SW 1271 (cell line): ENCODE measurements around the gene ACAD9.
"Not testable (repeated sequence)": the region's sequence is repeated elsewhere in the genome, so short reads cannot be mapped to it uniquely, and the experiment has no call there.

Experiments used
- DNase-seq, 2 experiments: peaks; one replicate each; lab custom pipeline; 2025; lab: John Stamatoyannopoulos, UW

Gene ACAD9

GRCh38 chr3:128861491-128861890 is 17.9 kb upstream of the ACAD9 start:
- DNase-seq: no peak

- no peak for DNase-seq
Observed at GRCh38 chr3:128863560-128863959, 15.9 kb upstream of the ACAD9 start.

- DNase-seq: no peak
Observed at GRCh38 chr3:128864351-128864811, 15.0 kb upstream of the ACAD9 start.

- DNase-seq: not testable (repeated sequence)
Observed at GRCh38 chr3:128864849-128865804, 14.3 kb upstream of the ACAD9 start.

DNA sequence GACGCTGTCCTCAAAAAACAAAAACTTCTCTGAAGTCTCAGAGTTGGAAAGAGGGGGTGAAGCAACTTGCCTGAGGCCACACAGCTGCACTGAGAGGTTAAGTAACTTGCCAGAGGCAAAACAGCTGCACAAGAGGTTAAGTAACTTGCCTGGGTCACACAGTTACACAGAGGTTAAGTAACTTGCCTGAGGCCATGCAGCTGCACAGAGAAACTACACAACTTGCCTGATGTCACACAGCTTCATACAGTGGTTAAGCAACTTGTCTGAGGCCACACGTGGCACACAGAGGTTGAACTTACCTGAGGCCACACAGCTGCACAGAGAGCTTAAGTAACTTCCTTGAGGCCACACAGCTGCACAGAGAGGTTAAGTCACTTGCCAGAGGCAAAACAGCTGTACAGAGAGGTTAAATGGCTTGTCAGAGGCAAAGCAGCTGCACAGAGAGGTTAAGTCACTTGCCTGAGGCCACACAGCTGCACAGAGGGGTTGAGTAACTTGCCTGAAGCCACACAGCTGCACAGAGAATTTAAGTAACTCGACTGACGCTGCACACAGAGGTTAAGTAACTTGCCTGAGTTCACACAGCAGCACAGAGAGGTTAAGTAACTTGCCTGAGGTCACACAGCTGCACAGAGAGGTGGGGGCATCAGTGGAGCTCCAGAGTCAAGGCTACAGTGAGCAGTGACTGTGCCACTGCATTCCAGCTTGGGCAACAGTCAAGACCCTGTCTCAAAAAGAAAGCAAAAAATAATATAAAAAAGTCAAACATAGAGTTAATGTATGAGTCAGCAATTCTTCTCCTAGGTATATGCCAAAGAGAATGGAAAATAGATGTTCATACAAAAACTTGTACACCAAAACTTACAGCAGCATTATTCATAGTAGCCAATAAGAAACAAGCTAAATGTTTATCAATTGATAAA is 12.0 kb upstream of the ACAD9 start:
- DNase-seq: no peak

- DNase-seq: no peak
Observed at GRCh38 chr3:128870347-128870746, 9.1 kb upstream of the ACAD9 start.

- DNase-seq: no peak
Observed at GRCh38 chr3:128872282-128872681, 7.1 kb upstream of the ACAD9 start.

GRCh38 chr3:128872744-128873143 is 6.7 kb upstream of the ACAD9 start:
- DNase-seq: no peak

DNA sequence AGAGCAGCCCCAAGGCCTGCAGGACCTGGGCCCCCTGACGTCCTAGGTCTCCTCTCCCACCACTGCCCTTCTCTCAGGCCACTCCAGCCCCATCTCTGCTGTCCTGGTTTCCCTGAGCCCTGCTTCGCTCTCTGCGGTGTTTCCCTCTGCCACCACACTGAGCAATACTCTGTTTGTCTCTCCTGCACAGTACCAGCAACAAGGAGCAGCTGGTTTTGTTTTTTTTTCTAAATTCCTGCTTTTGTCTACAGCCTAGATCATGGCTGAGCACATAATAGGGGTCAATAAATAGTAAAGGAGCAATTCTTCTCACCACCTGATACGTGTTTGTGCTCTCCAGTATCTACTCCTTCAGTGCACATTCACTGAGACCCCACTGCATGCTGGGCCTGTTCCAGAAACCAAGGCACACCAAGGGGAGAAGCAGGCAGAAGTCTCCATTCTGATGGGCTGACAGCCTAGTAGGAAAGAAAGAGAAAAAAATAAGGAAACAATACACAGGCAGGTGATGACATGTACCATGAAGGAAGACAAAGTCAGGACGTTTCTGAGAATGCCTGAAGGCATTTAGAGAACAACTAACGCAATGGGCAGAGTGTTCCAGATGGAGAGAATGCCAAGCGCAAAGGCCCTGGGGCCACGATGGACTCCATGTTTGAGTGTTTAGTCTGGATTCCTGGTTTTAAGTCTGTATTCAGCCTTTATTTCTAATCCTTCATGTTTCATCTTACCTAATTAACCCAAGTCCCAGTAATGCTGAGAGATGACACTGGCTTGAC is 6.0 kb upstream of the ACAD9 start:
- no peak for DNase-seq

DNA sequence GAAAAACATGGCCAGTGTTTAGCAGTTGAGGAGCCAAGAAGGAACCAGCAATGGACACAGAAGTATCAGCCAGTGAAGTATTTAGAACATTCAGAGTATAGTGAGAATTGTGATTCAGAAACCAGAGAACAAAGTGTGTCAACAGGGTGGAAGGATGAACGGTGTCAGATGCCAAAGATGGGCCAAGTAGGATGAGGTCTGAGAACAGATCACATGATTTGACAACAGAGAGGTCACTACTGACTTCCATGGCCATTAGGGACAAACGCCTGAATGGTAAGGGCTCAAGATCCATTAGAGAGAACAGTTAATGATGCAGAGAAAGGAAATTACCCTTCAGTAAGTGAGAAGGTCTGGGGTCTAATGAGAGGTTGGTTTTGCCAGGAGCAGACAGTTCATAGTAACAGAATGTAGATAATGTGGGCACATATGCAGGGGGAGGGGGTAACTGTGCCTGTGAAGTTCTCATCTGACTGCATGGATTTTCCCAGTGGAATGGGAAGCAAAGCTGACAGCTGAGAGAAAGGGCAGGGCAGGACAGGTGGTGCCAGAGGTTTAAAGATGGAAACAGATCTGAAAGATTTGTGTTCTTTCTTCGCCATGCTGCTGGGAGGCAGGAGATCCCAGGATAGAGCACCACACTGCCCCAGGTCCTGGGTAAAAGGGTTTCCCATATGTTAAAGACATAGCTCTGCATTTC is 4.8 kb upstream of the ACAD9 start:
- DNase-seq: no peak

DNA sequence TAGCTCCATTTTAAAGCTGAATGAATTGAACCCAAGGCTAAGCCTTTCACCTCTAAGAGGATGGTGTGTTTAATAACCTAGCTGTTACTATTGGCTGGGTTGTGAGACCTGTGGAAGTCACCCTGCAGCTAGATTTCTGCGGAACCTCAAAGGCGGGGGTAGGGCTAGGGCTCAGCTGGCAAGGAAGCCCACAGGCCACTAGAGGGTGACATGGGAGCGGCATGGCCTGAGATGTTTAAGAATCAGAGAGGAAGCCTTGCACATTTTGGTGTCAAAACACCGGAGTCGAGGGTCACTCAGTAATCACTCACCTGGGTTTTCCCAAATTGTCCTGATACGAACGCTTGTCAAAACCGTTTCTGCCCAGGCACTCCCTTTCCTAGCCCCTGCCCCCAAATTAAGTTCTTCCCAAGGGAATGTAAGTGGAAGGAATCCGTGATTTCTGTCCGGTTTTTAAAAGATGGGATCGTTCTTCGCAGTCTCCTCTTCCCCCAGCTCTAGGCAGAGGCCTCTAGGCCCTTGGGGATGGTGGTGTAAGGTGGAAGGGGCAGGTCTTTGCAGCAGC is 3.8 kb upstream of the ACAD9 start:
- DNase-seq: peak in 1 of 2 experiments; percentile 14

GRCh38 chr3:128878011-128878457 is 1.4 kb upstream of the ACAD9 start:
- DNase-seq: no peak

DNA sequence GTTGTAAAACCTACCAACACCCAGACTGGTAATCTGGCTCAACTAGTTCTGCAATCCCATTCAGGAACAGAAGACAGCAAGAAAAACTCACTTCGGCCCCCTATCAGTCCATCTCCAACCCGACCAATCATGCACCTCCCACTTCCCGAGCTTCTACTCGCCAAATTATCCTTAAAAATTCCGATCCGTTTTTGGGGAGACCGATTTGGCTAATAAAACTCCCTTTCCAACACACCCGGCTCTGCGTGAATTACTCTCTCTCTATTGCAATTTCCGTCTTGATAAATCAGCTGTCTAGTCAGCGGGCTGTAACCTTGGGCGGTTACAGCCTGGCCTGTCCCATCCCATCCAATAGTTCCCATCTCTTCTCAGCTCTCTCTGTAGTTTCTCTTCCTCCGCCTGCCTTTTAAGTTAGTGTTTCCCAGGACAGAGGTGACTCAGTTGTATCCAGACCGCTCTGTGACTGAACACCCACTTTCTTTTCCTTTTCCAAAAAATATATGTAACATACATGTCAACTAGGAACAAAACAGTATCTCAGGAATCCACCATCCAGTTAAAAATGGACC is 780 bp upstream of the ACAD9 start:
- peak in 1 of 2 experiments; percentile 43 for DNase-seq

DNA sequence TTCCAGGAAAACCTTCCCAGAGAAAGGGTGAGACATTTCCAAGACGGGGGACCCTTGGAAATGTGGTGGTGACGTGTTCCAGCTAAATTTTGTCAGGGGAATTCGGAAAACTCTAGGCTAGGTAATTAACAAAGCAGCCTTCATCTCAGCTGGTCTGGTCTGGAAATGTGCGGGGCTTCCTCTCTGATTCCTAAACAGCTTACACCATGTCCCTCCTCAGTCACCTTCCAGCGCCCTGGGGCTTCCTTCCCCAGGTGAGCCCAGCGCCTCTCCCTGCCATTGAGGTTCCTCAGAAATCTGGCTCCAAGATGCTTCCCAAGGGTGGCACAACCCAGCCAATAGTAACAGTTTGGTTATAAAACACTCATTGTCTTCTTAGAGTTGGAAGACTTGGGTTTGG is 571 bp downstream of the ACAD9 start:
- no peak for DNase-seq

GRCh38 chr3:128880455-128880854 is 1.0 kb downstream of the ACAD9 start:
- not testable (repeated sequence) for DNase-seq

GRCh38 chr3:128881576-128881975 is 2.2 kb downstream of the ACAD9 start:
- no peak for DNase-seq

DNA sequence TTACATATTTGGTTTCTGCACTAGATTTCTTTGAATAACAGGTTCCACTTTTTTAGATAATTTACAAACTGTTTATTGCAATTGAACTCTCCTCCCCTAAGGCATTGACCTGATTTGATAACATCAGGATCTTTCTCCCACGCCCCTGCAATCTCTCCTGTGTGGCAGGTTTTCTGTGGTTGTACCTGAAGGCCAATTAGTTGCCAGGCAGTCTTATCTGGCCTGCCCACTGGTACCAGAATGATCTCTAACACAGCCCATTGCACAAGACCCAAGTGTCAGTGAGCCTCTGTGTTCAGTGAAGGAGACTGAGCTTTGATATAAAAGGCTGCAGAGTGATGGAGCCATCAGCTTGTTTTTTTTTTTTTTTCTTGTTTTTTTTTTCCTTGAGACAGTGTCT is 3.3 kb downstream of the ACAD9 start:
- no peak for DNase-seq

GRCh38 chr3:128884992-128885391 is 5.6 kb downstream of the ACAD9 start:
- DNase-seq: no peak

DNA sequence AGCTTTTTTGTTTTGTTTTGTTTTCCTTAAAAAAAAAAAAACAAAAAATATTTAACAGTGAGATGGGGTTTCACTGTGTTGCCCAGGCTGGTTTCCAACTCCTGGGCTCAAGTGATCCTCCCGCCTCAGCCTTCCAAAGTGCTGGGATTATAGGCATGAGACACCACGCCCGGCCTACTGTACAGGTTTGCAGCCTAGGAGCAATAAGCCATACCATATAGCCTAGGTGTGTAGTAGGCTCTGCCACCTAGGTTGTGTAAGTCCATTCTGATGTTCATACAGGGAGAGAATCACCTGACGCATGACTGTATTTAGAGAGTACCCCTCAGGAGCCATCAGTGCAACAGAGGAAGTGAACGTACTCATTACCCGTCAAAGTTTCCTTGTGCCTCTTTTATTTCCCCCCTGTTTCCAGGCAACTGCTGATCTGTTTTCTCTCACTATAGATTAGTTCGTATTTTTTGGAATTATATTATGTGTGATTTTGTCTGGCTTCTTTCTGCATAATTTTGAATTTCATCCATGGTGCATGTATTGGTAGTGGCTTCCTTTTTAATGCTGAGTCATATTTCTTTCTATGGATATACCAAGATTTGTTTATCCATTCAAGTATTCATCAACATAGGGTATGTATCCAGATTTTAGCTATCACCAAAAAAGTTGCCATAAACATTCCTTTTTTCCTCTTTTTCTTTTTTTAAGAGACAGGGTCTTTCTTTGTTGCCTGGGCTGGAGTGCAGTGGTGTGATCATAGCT is 9.9 kb downstream of the ACAD9 start:
- no peak for DNase-seq
